NCI-H2107 (cell line): ENCODE results near the gene PANK3.
"Not testable (repeated sequence)": the region's sequence is repeated elsewhere in the genome, so short reads cannot be mapped to it uniquely, and the experiment has no call there.

Experiments used
- DNase-seq: peaks from one replicate; lab custom pipeline; 2025; lab: John Stamatoyannopoulos, UW

PANK3 gene

GRCh38 chr5:168592014-168592368 lies 12.8 kb upstream of the PANK3 start:
- no peak for DNase-seq

GRCh38 chr5:168591302-168592013 lies 12.3 kb upstream of the PANK3 start:
- no peak for DNase-seq

GRCh38 chr5:168590666-168591065 lies 11.5 kb upstream of the PANK3 start:
- DNase-seq = no peak

GRCh38 chr5:168587987-168588386 lies 8.8 kb upstream of the PANK3 start:
- no peak for DNase-seq

- DNase-seq = no peak
Measured at GRCh38 chr5:168585119-168585856, 6.1 kb upstream of the PANK3 start.

GRCh38 chr5:168583742-168584482 lies 4.7 kb upstream of the PANK3 start:
- no peak for DNase-seq

GRCh38 chr5:168580814-168581469 lies 1.8 kb upstream of the PANK3 start:
- DNase-seq = not testable (repeated sequence)

GRCh38 chr5:168580227-168580508 lies 1.0 kb upstream of the PANK3 start:
- DNase-seq = no peak

GRCh38 chr5:168579488-168580226 lies 489 bp upstream of the PANK3 start:
- peak; percentile 81 for DNase-seq

GRCh38 chr5:168578006-168578405 lies 1.2 kb downstream of the PANK3 start:
- no peak for DNase-seq

GRCh38 chr5:168575391-168576372 lies 3.5 kb downstream of the PANK3 start:
- no peak for DNase-seq

GRCh38 chr5:168574156-168574555 lies 5.0 kb downstream of the PANK3 start:
- DNase-seq = not testable (repeated sequence)

- DNase-seq = not testable (repeated sequence)
Measured at GRCh38 chr5:168573663-168574062, 5.5 kb downstream of the PANK3 start.

- DNase-seq = no peak
Measured at GRCh38 chr5:168570490-168571328, 8.5 kb downstream of the PANK3 start.

GRCh38 chr5:168568738-168569137 lies 10.4 kb downstream of the PANK3 start:
- DNase-seq = no peak

GRCh38 chr5:168563959-168564358 lies 15.2 kb downstream of the PANK3 start:
- no peak for DNase-seq

GRCh38 chr5:168562279-168562678 lies 16.9 kb downstream of the PANK3 start:
- no peak for DNase-seq

- no peak for DNase-seq
Measured at GRCh38 chr5:168557389-168557788, 21.8 kb downstream of the PANK3 start.

GRCh38 chr5:168553377-168554130 lies 25.6 kb downstream of the PANK3 start:
- DNase-seq = no peak
